ENCODE data around the gene CNIH2.
"Not testable (repeated sequence)": the region's sequence is repeated elsewhere in the genome, so short reads cannot be mapped to it uniquely, and the experiment has no call there.

Gene CNIH2

GRCh38 chr11:66316849-66317251 is 38.9 kb downstream of the CNIH2 start, which contains the start of gene CD248:
TSS of gene CD248 (minus strand) at chr11:66317044. CDS start at chr11:66317027, 17 bp downstream.
- DNase-seq = no peak

- DNase-seq = peak; percentile 45
Observed at GRCh38 chr11:66317322-66317722, 39.3 kb downstream of the CNIH2 start.

GRCh38 chr11:66317723-66318599 is 40.0 kb downstream of the CNIH2 start:
- peak; percentile 50 for DNase-seq

GRCh38 chr11:66318600-66318970 is 40.6 kb downstream of the CNIH2 start:
- no peak for DNase-seq

- DNase-seq = not testable (repeated sequence)
Observed at GRCh38 chr11:66320289-66320688, 42.3 kb downstream of the CNIH2 start.

GRCh38 chr11:66320748-66321147 is 42.8 kb downstream of the CNIH2 start:
- not testable (repeated sequence) for DNase-seq

GRCh38 chr11:66321606-66322005 is 43.6 kb downstream of the CNIH2 start:
- no peak for DNase-seq

- no peak for DNase-seq
Observed at GRCh38 chr11:66322732-66323427, 44.9 kb downstream of the CNIH2 start.

- DNase-seq = no peak
Observed at GRCh38 chr11:66323684-66324083, 45.7 kb downstream of the CNIH2 start.

GRCh38 chr11:66324664-66325063 is 46.7 kb downstream of the CNIH2 start:
- no peak for DNase-seq

GRCh38 chr11:66325263-66325671 is 47.3 kb downstream of the CNIH2 start:
- DNase-seq = no peak

GRCh38 chr11:66326261-66327111 is 48.5 kb downstream of the CNIH2 start:
- DNase-seq = no peak

GRCh38 chr11:66327171-66328030 is 49.4 kb downstream of the CNIH2 start:
- DNase-seq = no peak

GRCh38 chr11:66328031-66328301 is 50.0 kb downstream of the CNIH2 start:
- DNase-seq = no peak

- peak; percentile 83 for DNase-seq
Observed at GRCh38 chr11:66328302-66329144, 50.5 kb downstream of the CNIH2 start.

GRCh38 chr11:66329165-66329673 is 51.2 kb downstream of the CNIH2 start:
- no peak for DNase-seq

GRCh38 chr11:66330931-66331330 is 53.0 kb downstream of the CNIH2 start:
- DNase-seq = no peak

GRCh38 chr11:66331542-66332370 is 53.8 kb downstream of the CNIH2 start:
- no peak for DNase-seq

GRCh38 chr11:66332371-66333219 is 54.6 kb downstream of the CNIH2 start:
- no peak for DNase-seq

All from activated CD8-positive, alpha-beta memory T cell treated with anti-CD3 and anti-CD28 coated beads, Interleukin-2, amount 50 U/mL, for 4 hours (primary cell).